H1 (cell line): ENCODE results near the gene C1QA. TPM values are rescaled to one million over a fixed set of nuclear protein-coding genes. Genes with fewer than 3 reads are reported as not detected.

Experiments
- ASH2L ChIP-seq: fragments of 200-600, 300-600 bp; sonication (generic); IDR thresholded peaks from one replicate; pipeline ENCODE4 v1.7.1; 2017; ENCODE audit warnings: low read length
- BRCA1 ChIP-seq: IDR thresholded peaks from 2 replicates; pipeline ENCODE4 v1.6.1; 2012; ENCODE audit warnings: low read depth, low read length, improper control_type of control experiment
- EZH2 ChIP-seq: fragments of 200-600 bp; sonication (generic); IDR thresholded peaks from 2 replicates; pipeline ENCODE4 v1.7.1; 2012; ENCODE audit warnings: low read depth, mild to moderate bottlenecking, moderate library complexity, low read length, inconsistent platforms; ENCODE audit not compliant: severe bottlenecking
- YY1 ChIP-seq: IDR thresholded peaks from 2 replicates; pipeline ENCODE4 v1.6.1; 2011; ENCODE audit warnings: low read depth, mild to moderate bottlenecking, low read length
- polyA plus RNA-seq, 7 experiments: library from polyadenylated mRNA; depleted of rRNA in 3 of 7; stranded (reverse) in 5 of 7; unstranded in 2 of 7; fragments of >200 nt in 5 of 7; fragments of 200-250 nt in 2 of 7; gene quantifications; 1 replicate in 5 of 7; 2 replicates in 1 of 7; 4 replicates in 1 of 7; pipeline versions ENCODE4 v1.2.1 to v1.2.3, GENCODE V29; 2011 to 2013; ENCODE audit warnings: missing spikeins in 2 of 7, mixed read lengths in 2 of 7
- total RNA-seq: library from RNA; stranded (reverse); fragmentation: NEBNext Ultra II Directional; extraction: Animal tissue kit (Norgen Biotek cat#: 25700); gene quantifications from 2 replicates; pipeline ENCODE4 v1.2.1, GENCODE V29; 2021
- TF ChIP-seq, protein P1 (sequence below): IDR thresholded peaks from 2 replicates; pipeline ENCODE4 v1.6.1; 2012; ENCODE audit warnings: inconsistent platforms

C1QA gene
- total and polyA plus RNA-seq, 2 of the 8 experiments (the other 6 are each of a cell fraction or from before 2014, with no cell fraction given) = not detected

DNA sequence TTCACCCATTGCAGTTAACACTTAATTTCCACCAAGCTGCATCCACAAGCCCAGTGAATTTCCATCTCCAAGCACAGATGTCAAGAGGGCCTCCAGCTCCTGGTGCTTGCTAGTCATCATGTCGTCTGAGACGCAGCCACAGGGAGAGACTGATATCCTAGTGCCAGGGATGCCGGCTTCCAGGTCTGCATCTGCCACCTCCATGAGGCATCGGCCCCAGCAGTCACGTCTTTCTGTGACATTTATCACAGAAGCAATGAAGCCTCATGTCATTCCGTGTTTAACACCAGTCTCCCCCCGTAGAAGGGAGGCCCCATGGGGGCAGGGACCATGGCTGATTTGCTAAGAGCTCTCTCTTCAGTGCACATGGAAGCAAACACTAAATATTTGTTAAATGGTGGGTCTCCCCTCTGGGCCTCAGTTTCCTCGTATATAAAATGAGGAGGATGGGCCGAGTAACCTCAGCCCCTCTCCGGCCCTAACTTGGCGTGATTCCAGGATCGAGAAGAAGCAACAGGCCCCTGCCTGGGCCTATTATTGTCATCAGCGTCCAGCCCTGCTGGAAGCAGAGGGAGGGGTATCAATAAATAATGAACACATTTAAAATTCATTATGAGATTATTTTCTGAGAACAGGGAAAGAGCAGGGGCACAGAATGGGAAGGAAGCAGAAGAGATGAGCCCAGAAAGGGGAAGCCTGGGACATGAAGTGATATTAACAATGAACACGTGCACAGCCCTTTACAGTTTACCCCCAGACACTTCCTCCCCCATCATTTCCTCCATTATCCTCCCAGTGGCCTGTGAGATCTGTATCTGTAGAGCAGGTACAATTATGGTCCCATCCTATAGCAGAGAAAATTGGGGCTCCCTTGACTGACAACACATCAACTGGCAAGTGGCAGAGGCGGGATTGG lies 15.8 kb downstream of the C1QA start (continued):
- TF ChIP-seq EZH2 (no peak), ASH2L (no peak), YY1 (no peak), BRCA1 (no peak)
- TF ChIP-seq, protein P1, sequence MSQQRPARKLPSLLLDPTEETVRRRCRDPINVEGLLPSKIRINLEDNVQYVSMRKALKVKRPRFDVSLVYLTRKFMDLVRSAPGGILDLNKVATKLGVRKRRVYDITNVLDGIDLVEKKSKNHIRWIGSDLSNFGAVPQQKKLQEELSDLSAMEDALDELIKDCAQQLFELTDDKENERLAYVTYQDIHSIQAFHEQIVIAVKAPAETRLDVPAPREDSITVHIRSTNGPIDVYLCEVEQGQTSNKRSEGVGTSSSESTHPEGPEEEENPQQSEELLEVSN = no peak
